Mucosa of stomach (tissue), 1 donor: ENCODE results near the gene CECR2.

ENCODE experiments used
- H3K27me3 ChIP-seq: one replicate; pipeline ENCODE4 v1.7.0; 2013; ENCODE audit warnings: mild to moderate bottlenecking, low read length; ENCODE audit not compliant: control insufficient read depth, insufficient read depth
- H3K36me3 ChIP-seq: one replicate; pipeline ENCODE4 v1.7.0; 2013; ENCODE audit warnings: low read length; ENCODE audit not compliant: control insufficient read depth, insufficient read depth
- H3K4me1 ChIP-seq: one replicate; pipeline ENCODE4 v1.7.0; 2013; ENCODE audit warnings: mild to moderate bottlenecking, low read length; ENCODE audit not compliant: control insufficient read depth, insufficient read depth
- H3K4me3 ChIP-seq: one replicate; pipeline ENCODE4 v1.7.0; 2013; ENCODE audit warnings: low read length
- H3K9ac ChIP-seq: one replicate; pipeline ENCODE4 v1.7.0; 2013; ENCODE audit warnings: mild to moderate bottlenecking, low read length, moderate library complexity
- H3K9me3 ChIP-seq: one replicate; pipeline ENCODE4 v1.7.0; 2013; ENCODE audit warnings: mild to moderate bottlenecking, low read length, moderate library complexity; ENCODE audit not compliant: control insufficient read depth
- donor health status: Pancreatic carcinoma.

The CECR2 gene

GRCh38 chr22:17369439-17370025, at the start of gene CECR2:
Gene CECR2, plus strand, starts transcription at chr22:17369460. Its CDS starts 324 bp downstream, at chr22:17369784.
- Histone ChIP-seq H3K27me3 (peaks cover 62% of the 10 kb centered on the region), H3K9ac (no peak within 1 kb of the TSS), H3K4me3 (no peak within 1 kb of the TSS), H3K36me3 (no peaks in the 10 kb centered on the region), H3K9me3 (no peaks in the 10 kb centered on the region), H3K4me1 (no peaks in the 10 kb centered on the region)

- Histone ChIP-seq H3K4me1 (no peaks in the 10 kb centered on the region), H3K36me3 (no peaks in the 10 kb centered on the region), H3K4me3 (no peak overlapping the region), H3K9me3 (no peaks in the 10 kb centered on the region), H3K9ac (no peak overlapping the region), H3K27me3 (no peaks in the 10 kb centered on the region)
Measured at GRCh38 chr22:17319546-17319945, 49.7 kb upstream of the CECR2 start.

GRCh38 chr22:17322511-17322910, 46.7 kb upstream of the CECR2 start:
- Histone ChIP-seq H3K36me3 (no peaks in the 10 kb centered on the region), H3K9ac (no peak overlapping the region), H3K27me3 (no peaks in the 10 kb centered on the region), H3K4me3 (no peak overlapping the region), H3K4me1 (no peaks in the 10 kb centered on the region), H3K9me3 (no peaks in the 10 kb centered on the region)

DNA sequence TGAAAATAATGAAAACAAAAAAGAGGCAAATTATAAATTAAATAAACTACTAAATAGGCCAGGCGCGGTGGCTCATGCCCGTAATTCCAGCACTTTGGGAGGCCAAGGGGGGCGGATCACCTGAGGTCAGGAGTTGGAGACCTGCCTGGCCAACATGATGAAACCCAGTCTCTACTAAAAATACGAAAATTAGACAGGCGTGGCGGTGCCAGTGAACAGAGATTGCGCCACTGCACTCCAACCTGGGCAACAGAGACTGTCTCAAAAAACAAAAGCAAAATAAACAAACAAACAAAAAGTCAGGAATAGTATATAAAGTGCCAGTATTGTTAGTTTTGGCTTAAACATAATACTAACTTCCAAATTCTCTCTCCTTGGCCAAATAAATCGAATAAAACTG, 37.6 kb upstream of the CECR2 start:
- H3K27me3 ChIP-seq: no peaks in the 10 kb centered on the region
- H3K4me3 ChIP-seq: no peak overlapping the region
- no peaks in the 10 kb centered on the region for H3K4me1 ChIP-seq
- H3K9me3 ChIP-seq: no peaks in the 10 kb centered on the region
- H3K36me3 ChIP-seq: no peaks in the 10 kb centered on the region
- no peak overlapping the region for H3K9ac ChIP-seq

DNA sequence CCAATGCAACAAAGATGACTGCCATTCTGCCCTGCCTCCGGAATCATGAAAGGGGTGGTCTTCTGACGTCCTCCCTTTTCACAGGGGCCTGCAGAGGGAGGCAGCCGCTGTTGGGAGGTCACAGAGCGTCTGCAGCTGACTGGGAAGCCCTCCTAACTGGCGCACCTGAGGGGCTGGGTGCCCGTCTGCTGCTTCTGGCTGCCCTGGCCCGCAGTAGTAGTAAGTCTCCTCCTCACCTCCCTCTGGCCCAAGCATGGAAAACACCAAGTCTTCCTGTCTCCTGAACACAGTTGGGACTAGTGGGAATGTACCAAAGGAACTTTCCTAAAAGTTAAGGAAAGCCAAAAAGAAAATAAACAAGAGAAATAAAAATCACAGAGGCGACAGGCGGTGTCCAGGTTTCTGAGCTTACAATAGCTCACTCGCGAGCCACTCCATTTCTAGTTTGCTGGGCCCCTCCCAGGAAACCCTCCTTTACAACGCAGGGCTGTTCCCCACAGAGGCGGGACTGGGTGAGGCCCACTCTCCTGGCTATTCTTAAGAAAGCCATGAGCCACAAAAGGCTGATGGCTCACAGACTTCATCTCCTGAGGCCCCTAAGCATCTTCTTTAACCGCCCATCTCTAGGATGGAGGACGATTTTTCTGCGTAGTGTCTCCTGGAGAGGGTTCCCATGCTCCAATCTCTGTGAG, 37.0 kb upstream of the CECR2 start:
- Histone ChIP-seq H3K9ac (no peak overlapping the region), H3K4me3 (no peak overlapping the region), H3K27me3 (no peaks in the 10 kb centered on the region), H3K36me3 (no peaks in the 10 kb centered on the region), H3K4me1 (no peaks in the 10 kb centered on the region), H3K9me3 (no peaks in the 10 kb centered on the region)

- Histone ChIP-seq H3K27me3 (no peaks in the 10 kb centered on the region), H3K4me1 (no peaks in the 10 kb centered on the region), H3K36me3 (no peaks in the 10 kb centered on the region), H3K9ac (no peak overlapping the region), H3K9me3 (no peaks in the 10 kb centered on the region), H3K4me3 (no peak overlapping the region)
Measured at GRCh38 chr22:17334059-17334458, 35.2 kb upstream of the CECR2 start.

GRCh38 chr22:17334983-17335382, 34.3 kb upstream of the CECR2 start:
- no peaks in the 10 kb centered on the region for H3K4me1 ChIP-seq
- no peak overlapping the region for H3K9ac ChIP-seq
- no peaks in the 10 kb centered on the region for H3K9me3 ChIP-seq
- no peaks in the 10 kb centered on the region for H3K27me3 ChIP-seq
- no peaks in the 10 kb centered on the region for H3K36me3 ChIP-seq
- H3K4me3 ChIP-seq: no peak overlapping the region

DNA sequence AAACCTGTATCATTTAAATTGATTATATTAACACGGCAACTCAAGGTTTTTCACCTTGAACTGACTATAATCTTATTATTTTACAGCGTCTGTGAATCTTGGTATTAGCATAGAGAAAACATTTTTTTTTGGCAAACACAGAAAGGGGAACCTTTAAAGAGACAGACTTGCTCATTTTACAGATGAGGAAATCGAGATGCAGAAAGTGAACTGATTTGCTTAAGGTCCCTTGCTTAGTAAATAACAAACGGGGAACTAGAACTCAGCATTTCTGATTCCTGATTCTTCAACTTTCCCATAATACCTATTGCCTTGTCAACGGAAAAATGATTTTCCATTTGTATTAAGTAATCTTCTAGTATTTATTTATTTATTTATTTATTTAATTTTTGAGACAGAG, 33.2 kb upstream of the CECR2 start:
- Histone ChIP-seq H3K9ac (no peak overlapping the region), H3K27me3 (no peaks in the 10 kb centered on the region), H3K36me3 (no peaks in the 10 kb centered on the region), H3K4me3 (no peak overlapping the region), H3K4me1 (no peaks in the 10 kb centered on the region), H3K9me3 (no peaks in the 10 kb centered on the region)

GRCh38 chr22:17337639-17338038, 31.6 kb upstream of the CECR2 start:
- Histone ChIP-seq H3K9me3 (no peaks in the 10 kb centered on the region), H3K9ac (no peak overlapping the region), H3K4me3 (no peak overlapping the region), H3K4me1 (no peaks in the 10 kb centered on the region), H3K36me3 (no peaks in the 10 kb centered on the region), H3K27me3 (no peaks in the 10 kb centered on the region)

DNA sequence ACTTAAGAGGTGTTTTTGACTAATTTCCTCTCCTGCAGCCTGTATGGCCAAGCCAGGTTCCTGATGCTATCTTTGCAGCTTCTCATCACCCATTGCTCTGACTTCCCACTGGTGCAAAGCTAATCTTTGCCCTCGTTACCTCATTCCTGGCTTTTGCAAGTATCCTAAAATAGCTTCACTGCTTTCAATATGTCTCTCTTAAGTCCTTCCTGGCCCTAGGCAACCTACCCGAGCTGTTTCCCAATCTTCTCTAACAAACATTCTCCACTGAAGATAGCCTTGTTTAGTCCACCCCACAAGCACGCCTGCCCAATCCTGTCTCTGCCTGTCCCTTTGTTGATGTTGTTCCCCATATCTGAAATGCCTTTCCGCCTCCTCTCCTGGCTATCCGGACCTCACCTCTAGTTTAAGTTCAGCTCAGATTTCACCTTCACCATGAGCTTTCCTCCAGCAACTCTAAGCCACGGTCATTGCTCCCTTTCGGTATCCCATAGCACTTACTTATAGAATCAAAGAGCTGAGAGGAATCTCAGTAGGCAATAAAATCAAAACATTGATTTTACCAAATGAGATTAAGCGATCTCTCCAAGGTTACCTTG, 30.1 kb upstream of the CECR2 start:
- no peak overlapping the region for H3K9ac ChIP-seq
- H3K9me3 ChIP-seq: no peaks in the 10 kb centered on the region
- no peak overlapping the region for H3K4me3 ChIP-seq
- no peaks in the 10 kb centered on the region for H3K4me1 ChIP-seq
- no peaks in the 10 kb centered on the region for H3K36me3 ChIP-seq
- no peaks in the 10 kb centered on the region for H3K27me3 ChIP-seq

GRCh38 chr22:17342361-17342760, 26.9 kb upstream of the CECR2 start:
- no peaks in the 10 kb centered on the region for H3K4me1 ChIP-seq
- H3K36me3 ChIP-seq: no peaks in the 10 kb centered on the region

DNA sequence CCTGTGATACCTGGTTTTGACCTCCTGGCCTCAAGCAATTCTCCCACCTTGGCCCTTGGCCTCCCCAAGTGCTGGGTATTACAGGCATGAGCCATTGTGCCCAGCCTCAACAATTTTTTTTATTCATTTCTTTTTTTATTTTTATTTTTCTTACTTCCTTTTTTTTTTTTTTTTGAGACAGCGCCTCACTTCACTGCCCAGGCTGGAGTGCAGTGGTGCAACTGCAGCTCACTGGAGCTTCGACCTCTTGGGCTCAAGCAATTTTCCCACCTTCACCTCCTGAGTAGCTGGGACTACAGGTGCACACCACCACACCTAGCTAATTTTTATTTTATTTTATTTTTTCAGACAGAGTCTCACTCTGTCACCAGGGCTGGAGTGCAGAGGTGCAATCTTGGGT, 25.5 kb upstream of the CECR2 start:
- Histone ChIP-seq H3K4me3 (no peak overlapping the region), H3K36me3 (no peaks in the 10 kb centered on the region), H3K9ac (no peak overlapping the region), H3K27me3 (no peaks in the 10 kb centered on the region), H3K4me1 (no peaks in the 10 kb centered on the region), H3K9me3 (no peaks in the 10 kb centered on the region)

More at GRCh38 chr22:17342361-17342760, 26.9 kb upstream of the CECR2 start:
- H3K4me3 ChIP-seq: no peak overlapping the region
- H3K9me3 ChIP-seq: no peaks in the 10 kb centered on the region
- H3K9ac ChIP-seq: no peak overlapping the region
- H3K27me3 ChIP-seq: no peaks in the 10 kb centered on the region
